Gastroesophageal sphincter (tissue), 3 donors: ENCODE measurements around the gene ZNF575.

ENCODE experiments used
- CTCF ChIP-seq, 4 experiments: fragments of 200-600 bp in 2 of 4; fragments of 450-650 bp in 2 of 4; sonication (generic) in 1 of 4; IDR thresholded peaks; one replicate each; pipeline ENCODE4 v1.5.1; 2017 to 2019; ENCODE audit warnings: antibody characterized with exemption in 4 of 4, mild to moderate bottlenecking in 2 of 4, moderate library complexity in 2 of 4
- POLR2A ChIP-seq, 2 donors: fragments of 450-650 bp; IDR thresholded peaks; one replicate each; pipeline ENCODE4 v1.6.1; 2017; ENCODE audit warnings: antibody characterized with exemption in 2 of 2, mild to moderate bottlenecking in 2 of 2, moderate library complexity in 1 of 2

DNA sequence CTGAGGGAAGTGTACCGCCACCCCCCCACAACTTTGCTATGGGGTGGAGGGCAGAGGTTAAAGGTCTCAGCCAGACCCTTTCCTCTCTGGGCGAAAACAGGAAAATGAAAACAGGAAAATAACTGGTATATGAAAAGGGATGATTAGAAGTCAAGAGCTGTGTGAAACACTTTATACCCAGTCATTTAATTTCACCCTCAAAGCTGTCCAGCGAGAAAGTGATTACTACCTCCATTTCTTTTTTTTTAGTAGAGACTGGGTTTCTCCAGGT, 27.9 kb upstream of the ZNF575 start:
- TF ChIP-seq CTCF (IDR thresholded peaks at IDR 0.05), result no peak
- TF ChIP-seq POLR2A (IDR thresholded peaks at IDR 0.05), result no peak
